Muscle layer of colon (tissue), 2 donors: ENCODE measurements around the gene RPL21.
"Not testable (repeated sequence)": the region's sequence is repeated elsewhere in the genome, so short reads cannot be mapped to it uniquely, and the experiment has no call there.

ENCODE experiments used
- H3K27ac ChIP-seq: one replicate; pipeline ENCODE4 v1.7.0; 2013; ENCODE audit warnings: low read depth, mild to moderate bottlenecking, low read length, moderate library complexity
- H3K27me3 ChIP-seq, 2 donors: one replicate each; pipeline ENCODE4 v1.7.0; 2013; ENCODE audit warnings: low read length in 2 of 2, mild to moderate bottlenecking in 2 of 2; ENCODE audit not compliant: insufficient read depth in 2 of 2, control insufficient read depth in 1 of 2
- H3K36me3 ChIP-seq: one replicate; pipeline ENCODE4 v1.7.0; 2013; ENCODE audit warnings: mild to moderate bottlenecking, low read length; ENCODE audit not compliant: insufficient read depth
- H3K4me1 ChIP-seq: one replicate; pipeline ENCODE4 v1.7.0; 2013; ENCODE audit warnings: mild to moderate bottlenecking, low read length; ENCODE audit not compliant: insufficient read depth
- H3K4me3 ChIP-seq, 2 donors: one replicate each; pipeline ENCODE4 v1.7.0; 2013; ENCODE audit warnings: low read length in 2 of 2, low read depth in 1 of 2, mild to moderate bottlenecking in 1 of 2, moderate library complexity in 1 of 2
- H3K9ac ChIP-seq: one replicate; pipeline ENCODE4 v1.7.0; 2013; ENCODE audit warnings: low read length
- H3K9me3 ChIP-seq: one replicate; pipeline ENCODE4 v1.7.0; 2013; ENCODE audit warnings: mild to moderate bottlenecking, low read length
- donor health status: abdominal sarcoma.
- donor health status: Adenocarcinoma of cecum.

Gene RPL21

DNA sequence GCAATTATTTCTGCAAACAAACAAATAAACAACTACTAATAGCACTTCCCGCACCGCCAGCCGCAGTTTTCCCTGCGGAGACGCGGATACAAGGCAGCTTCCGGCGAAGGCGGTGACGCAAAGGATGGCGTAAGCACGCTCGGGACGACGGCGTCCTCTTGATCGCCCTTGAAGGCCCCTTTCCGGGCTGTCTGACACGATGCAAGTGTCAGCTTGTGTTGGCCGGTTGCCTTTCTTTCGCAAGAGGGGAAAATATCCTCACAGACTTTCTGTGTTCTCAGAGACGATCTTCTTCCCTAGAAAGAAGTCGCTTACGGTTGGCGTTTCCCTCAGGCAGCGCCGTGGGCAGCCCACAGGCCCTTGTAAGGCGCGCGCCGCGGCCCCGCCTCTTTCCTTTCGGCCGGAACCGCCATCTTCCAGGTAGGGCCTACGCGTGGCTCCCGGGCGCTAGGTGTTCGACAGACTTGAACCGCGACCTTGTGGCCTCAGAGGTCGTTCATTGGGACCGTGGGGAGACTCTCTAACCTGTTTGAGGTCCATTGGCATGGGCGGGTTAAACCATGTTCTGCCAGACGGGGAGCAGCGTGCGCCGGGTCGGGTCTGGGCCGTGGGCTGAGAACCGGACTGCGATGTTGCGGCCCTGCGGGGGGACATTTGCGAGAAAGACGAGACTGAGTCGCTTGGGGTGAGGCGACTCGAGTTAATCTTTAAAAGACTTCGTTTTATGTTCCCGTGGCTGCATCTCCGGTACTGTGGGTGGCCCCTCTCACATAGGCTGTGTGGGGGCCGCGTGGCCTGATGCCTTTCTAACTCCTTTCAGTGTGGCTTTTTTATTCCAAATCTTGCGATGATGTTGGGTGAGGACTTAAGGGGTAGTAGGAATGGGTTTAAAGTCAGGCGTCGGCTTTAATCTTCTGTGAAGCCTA is at the start of gene RPL21:
Gene RPL21 (plus strand): TSS at position 393 of the 926 bp plus-strand sequence. CDS start 2,219 bp downstream, outside the sequence.
- no peaks in the 10 kb centered on the region for H3K9me3 ChIP-seq
- H3K9ac ChIP-seq: peak within 1 kb of the TSS; percentile 98

DNA sequence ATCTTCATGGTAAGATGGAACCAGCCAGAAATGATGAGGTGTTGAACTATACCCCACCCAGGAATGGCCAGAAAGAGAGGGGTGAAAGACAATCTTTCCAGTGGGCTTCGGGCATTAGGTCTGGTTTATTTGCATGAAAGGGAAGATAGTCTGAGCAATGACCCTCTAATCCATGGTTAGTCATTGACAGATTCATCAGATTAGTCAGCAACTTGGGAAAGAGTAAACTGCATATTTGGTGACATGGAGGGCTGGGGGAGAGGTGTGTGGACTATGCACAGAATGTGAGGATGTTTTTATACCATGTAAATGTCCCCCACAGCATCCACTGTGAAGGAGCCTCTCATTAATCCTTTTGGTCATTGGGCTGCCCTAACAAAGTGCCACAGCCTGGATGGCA is 49.7 kb upstream of the RPL21 start:
- Histone ChIP-seq H3K9ac (no peak overlapping the region), H3K27me3 (no peaks in the 10 kb centered on the region), H3K9me3 (no peaks in the 10 kb centered on the region), H3K36me3 (no peaks in the 10 kb centered on the region), H3K27ac (no peak overlapping the region), H3K4me1 (no peaks in the 10 kb centered on the region), H3K4me3 (no peak overlapping the region)

More for the DNA sequence above, at the start of gene RPL21:
- no peaks in the 10 kb centered on the region for H3K27me3 ChIP-seq
- peak within 1 kb of the TSS; percentile 90 to 99 for H3K4me3 ChIP-seq
- peaks cover 27% of the 10 kb centered on the region for H3K4me1 ChIP-seq
- peaks cover 27% of the 10 kb centered on the region for H3K36me3 ChIP-seq
- peak within 1 kb of the TSS; percentile 94 for H3K27ac ChIP-seq

DNA sequence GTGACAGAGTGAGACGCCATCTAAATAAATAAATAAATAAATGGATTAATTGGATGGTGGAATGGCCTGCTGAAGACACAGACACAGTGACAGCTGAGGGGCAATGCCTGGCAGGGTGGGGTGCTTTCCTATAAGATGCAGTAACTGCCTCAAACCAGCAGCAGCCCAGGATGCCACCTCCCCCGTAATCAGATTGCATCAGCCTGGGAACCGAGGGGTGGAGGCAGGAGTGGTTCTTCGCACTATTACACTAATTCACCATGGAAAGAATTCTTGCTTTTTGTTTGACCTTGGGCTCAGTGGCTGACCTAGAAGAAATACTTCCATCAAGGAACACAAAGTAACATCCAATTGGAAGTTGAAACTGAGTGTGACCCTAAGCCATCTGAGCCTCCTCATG is 48.2 kb upstream of the RPL21 start:
- Histone ChIP-seq H3K36me3 (no peaks in the 10 kb centered on the region), H3K4me3 (no peak overlapping the region), H3K4me1 (no peaks in the 10 kb centered on the region), H3K27me3 (no peaks in the 10 kb centered on the region), H3K9me3 (no peaks in the 10 kb centered on the region), H3K27ac (no peak overlapping the region), H3K9ac (no peak overlapping the region)

DNA sequence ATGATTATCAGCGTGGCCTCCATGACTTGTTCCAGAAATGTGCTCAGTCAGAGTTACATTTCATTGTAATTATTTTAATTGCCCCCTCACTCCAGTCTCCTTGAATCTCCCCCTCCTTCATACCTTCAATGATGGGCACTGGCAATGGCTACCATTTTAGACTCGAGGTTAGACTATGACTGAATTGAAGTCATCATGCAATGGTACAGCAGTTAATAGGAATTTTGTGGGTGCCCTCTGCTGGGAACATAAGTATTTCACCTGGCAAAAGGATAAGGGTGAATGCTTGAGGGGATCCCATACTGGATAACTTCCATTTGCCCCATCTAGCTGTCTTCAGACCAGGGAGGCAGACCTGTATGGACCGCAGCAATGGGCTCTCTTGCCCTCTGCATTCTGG is 47.5 kb upstream of the RPL21 start:
- H3K27ac ChIP-seq: no peak overlapping the region
- no peak overlapping the region for H3K4me3 ChIP-seq
- no peak overlapping the region for H3K9ac ChIP-seq
- no peaks in the 10 kb centered on the region for H3K4me1 ChIP-seq
- H3K36me3 ChIP-seq: no peaks in the 10 kb centered on the region
- H3K27me3 ChIP-seq: no peaks in the 10 kb centered on the region
- H3K9me3 ChIP-seq: no peaks in the 10 kb centered on the region

DNA sequence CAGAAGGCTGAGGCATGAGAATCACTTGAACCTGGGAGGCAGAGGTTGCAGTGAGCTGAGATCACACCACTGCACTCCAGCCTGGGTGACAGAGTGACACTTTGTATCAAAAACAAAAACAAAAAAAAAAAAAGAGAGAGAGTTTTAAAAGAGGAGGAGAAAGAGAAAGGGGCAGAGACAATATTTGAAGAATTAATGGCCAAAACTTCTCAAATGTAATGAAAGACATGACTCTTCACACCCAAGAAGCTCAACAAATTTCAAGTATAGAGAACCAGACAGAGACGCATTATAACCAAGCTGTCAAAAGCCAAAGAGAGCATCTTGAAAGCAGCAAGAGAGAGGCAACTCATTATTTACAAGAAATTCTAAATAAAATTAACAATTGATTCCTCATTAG is 42.8 kb upstream of the RPL21 start:
- Histone ChIP-seq H3K27me3 (no peaks in the 10 kb centered on the region), H3K27ac (no peak overlapping the region), H3K4me1 (no peaks in the 10 kb centered on the region), H3K9ac (no peak overlapping the region), H3K9me3 (no peaks in the 10 kb centered on the region), H3K36me3 (no peaks in the 10 kb centered on the region), H3K4me3 (no peak overlapping the region)

DNA sequence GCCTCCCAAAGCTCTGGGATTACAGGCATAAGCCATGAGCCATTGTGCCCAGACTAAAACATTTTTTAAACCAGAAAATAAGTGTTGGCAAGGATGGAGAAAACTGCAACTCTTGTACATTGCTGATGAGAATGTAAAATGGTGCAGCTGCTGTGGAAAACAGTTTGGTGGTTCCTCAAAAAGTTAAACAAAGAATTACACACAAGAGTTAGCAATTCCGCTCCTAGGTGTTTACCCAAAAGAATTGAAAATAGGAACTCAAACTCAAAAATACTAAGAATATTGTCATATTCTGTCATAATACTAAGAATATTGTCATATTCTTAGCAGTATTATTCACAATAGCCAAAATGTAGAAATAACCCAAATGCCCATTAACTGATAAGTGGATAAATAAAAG is 40.1 kb upstream of the RPL21 start:
- H3K9me3 ChIP-seq: no peaks in the 10 kb centered on the region
- no peak overlapping the region for H3K27ac ChIP-seq
- H3K36me3 ChIP-seq: no peaks in the 10 kb centered on the region
- H3K4me3 ChIP-seq: no peak overlapping the region
- H3K9ac ChIP-seq: no peak overlapping the region
- H3K27me3 ChIP-seq: no peaks in the 10 kb centered on the region
- H3K4me1 ChIP-seq: no peaks in the 10 kb centered on the region

DNA sequence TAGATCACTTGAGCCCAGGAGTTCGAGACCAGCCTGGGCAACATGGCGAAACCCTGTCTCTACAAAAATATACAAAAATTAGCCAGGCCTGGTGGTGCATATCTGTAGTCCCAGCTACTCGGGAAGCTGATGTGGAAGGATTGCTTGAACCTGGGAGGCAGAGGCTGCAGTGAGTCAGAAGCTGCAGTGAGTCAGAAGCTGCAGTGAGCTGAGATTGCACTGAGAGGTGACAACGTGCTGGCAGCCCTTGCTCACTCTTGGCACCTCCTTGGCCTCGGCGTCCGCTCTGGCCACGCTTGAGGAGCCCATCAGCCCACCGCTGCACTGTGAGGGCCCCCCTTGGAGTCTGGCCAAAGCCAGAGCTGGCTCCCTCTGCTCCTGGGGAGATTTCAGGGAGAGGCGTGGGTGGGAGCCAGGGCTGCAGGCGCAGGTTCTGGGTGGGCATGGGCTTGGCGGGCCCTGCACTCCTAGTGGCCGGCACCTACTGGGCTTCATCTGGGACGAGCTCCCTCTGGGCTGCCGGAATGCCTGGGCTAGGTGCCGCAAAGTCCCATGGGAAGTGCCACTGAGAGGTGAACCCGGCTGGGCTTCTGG is 39.5 kb upstream of the RPL21 start:
- H3K4me1 ChIP-seq: no peaks in the 10 kb centered on the region
- no peak overlapping the region for H3K4me3 ChIP-seq
- H3K9me3 ChIP-seq: no peaks in the 10 kb centered on the region
- no peak overlapping the region for H3K27ac ChIP-seq
- no peaks in the 10 kb centered on the region for H3K27me3 ChIP-seq
- H3K9ac ChIP-seq: no peak overlapping the region
- no peaks in the 10 kb centered on the region for H3K36me3 ChIP-seq

DNA sequence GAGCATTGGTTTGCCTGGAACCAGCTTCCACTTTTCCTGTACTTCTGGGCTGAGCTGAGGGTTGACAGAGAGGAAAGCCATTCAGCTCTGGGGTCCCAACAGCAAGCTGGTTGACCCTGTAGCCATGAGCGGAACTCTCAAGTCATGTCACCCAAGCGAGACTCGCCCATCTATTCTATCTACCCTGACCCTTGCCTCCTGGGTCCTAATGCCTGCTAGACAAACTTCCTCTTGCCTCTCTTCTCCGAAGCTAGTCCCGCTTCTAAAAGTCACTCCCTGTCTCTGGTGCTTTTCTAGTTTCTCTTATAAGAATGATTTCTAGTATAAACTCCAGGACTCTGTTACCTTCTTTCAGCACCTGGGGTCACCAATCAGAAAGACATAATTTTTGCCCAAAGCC is 38.0 kb upstream of the RPL21 start:
- H3K36me3 ChIP-seq, H3K9me3 ChIP-seq, H3K4me3 ChIP-seq, H3K4me1 ChIP-seq, H3K9ac ChIP-seq, H3K27ac ChIP-seq, H3K27me3 ChIP-seq: not testable (repeated sequence)

DNA sequence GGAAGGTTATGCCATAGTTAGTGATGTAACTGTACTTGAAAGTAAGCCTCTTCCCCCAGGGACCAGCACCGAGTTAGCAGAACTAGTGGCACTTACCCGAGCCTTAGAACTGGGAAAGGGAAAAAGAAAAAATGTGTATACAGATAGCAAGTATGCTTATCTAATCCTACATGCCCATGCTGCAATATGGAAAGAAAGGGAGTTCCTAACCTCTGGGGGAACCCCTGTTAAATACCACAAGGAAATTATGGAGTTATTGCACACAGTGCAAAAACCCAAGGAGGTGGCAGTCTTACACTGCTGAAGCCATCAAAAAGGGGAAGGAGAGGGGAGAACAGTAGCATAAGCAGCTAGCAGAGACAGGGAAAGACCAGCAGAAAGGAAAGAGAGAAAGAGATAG is 33.6 kb upstream of the RPL21 start:
- H3K27ac ChIP-seq, H3K9ac ChIP-seq, H3K9me3 ChIP-seq, H3K27me3 ChIP-seq, H3K4me3 ChIP-seq, H3K4me1 ChIP-seq, H3K36me3 ChIP-seq: not testable (repeated sequence)

DNA sequence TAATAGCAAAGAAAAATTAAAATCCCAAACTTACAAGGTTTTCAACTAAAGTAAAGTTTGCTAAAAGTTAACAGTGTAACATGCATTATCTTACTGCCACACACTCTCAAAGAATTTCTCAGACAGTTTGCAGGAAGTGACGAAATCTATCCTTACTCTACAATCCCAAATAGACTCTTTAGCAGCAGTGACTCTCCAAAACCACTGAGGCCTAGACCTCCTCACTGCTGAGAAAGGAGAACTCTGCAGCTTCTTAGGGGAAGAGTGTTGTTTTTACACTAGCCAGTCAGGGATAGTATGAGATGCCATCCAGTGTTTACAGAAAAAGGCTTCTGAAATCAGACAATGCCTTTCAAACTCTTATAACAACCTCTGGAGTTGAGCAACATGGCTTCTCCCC is 32.5 kb upstream of the RPL21 start:
- not testable (repeated sequence) for H3K27me3 ChIP-seq, H3K9ac ChIP-seq, H3K27ac ChIP-seq, H3K4me3 ChIP-seq, H3K36me3 ChIP-seq, H3K9me3 ChIP-seq, H3K4me1 ChIP-seq

DNA sequence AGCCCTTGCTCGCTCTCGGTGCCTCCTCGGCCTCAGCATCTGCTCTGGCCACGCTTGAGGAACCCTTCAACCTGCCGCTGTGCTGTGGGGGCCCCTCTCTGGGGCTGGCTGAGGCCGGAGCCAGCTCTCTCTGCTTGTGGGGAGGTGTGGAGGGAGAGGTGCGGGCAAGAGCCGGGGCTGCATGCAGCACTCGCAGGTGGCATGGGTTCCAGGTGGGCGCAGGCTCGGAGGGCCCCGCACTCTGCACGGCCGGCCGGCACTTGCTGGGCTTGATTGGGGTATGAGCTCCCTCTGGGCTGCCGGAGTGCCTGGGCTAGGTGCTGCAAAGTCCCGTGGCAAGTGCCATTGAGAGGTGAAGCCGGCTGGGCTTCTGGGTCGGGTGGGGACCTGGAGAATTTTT is 31.7 kb upstream of the RPL21 start:
- Histone ChIP-seq H3K9ac (no peak overlapping the region), H3K4me1 (no peaks in the 10 kb centered on the region), H3K4me3 (no peak overlapping the region), H3K9me3 (no peaks in the 10 kb centered on the region), H3K36me3 (no peaks in the 10 kb centered on the region), H3K27me3 (no peaks in the 10 kb centered on the region), H3K27ac (no peak overlapping the region)

DNA sequence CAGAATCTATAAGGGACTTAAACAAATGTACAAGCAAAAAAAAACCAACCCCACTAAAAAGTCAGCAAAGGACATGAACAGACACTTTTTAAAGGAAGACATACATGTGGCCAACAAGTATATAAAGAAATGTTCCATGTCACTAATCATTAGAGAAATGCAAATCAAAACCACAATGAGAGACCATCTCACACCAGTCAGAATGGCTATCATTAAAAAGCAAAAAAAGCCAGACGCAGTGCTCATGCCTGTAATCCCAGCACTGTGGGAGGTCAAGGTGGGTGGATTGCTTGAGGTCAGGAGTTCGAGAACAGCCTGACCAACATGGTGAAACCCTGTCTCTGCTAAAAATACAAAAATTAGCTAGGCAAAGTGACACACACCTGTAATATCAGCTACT is 29.3 kb upstream of the RPL21 start:
- H3K9ac ChIP-seq, H3K4me3 ChIP-seq, H3K9me3 ChIP-seq, H3K27ac ChIP-seq, H3K36me3 ChIP-seq, H3K27me3 ChIP-seq, H3K4me1 ChIP-seq: not testable (repeated sequence)
